Activated effector memory CD4-positive, alpha-beta T cell treated with Interleukin-2 at 50 U/mL for 16 hours (primary cell): ENCODE measurements around the gene POTEB.
"Not testable (repeated sequence)": the region's sequence is repeated elsewhere in the genome, so short reads cannot be mapped to it uniquely, and the experiment has no call there.

ENCODE experiments used
- DNase-seq: peaks from one replicate; pipeline ENCODE4 v3.0.0-alpha.2; 2020

POTEB gene

GRCh38 chr15:21877635-21878034, at the start of gene POTEB:
Gene POTEB (minus strand): TSS chr15:21877735. CDS start chr15:21877246, 489 bp downstream.
- not testable (repeated sequence) for DNase-seq

DNA sequence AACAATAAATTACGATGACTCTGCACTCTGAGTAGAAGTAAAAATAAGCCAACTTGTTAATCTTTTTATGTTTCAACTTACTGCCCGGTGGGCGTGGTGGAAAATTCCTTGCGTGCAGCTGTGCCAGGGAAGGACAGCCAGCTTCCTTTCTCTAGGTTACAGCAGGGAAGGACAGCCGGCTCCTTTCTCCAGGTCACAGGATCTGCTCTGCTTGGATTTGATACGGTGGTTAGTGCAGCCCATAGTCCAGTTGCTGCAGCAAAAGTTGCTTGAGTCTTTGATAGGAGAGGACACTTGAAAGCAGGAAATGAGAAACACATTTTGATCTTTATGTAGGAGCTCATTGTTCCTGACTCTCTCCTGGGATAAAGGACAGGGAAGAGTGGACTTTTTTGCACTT, 13.4 kb upstream of the POTEB start:
- not testable (repeated sequence) for DNase-seq

DNA sequence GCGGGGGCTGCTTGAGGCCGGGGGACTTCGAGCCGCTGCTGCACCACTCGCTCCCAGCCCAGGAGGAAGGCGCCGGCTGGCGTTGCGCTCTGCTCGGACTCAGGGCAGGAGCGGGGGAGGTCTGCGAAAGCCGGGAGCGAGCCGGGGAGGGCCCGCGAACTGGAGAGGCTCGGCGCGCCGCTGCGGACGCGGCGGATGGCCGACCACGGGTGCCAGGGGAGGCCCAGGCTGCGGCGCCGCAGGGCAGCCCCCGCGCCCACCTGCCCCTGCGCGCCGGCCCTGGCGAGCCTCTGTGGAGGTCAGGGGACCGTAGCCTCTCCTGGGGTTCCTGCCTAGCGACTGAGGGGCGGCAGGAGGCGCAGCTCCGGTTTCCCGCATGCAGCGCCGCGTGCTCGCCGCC, 12.0 kb upstream of the POTEB start:
- DNase-seq, result not testable (repeated sequence)

DNA sequence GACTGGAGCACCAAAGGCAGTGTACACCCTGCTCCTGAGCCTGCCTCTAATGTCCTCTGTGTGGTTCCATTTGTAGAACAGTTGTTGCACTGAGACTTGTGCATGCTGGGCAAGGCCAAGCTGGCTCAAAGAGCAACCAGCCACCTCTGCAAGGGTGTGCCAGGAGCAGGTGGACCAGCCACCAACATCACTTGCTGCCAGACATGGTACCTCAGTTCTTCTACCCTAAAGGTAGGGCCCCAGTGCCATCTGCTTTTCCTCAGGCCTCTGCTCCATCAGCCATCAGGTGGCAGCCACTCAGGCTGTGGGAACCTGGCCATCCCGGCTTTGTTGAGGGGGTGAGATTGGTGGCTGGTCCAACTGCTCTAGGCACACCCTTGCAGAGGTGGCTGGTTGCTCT, 38.7 kb downstream of the POTEB start:
- not testable (repeated sequence) for DNase-seq
